Skeletal muscle tissue (tissue), 4 donors: Measurements from ENCODE around the gene ZNF326. TPM values are rescaled to one million over a fixed set of nuclear protein-coding genes. Genes with fewer than 3 reads are reported as not detected.
"Not testable (repeated sequence)": the region's sequence is repeated elsewhere in the genome, so short reads cannot be mapped to it uniquely, and the experiment has no call there.

Experiments
- H3K27ac ChIP-seq: one replicate; pipeline ENCODE4 v1.7.0; 2013; ENCODE audit warnings: mild to moderate bottlenecking, low read depth, low read length, inconsistent platforms
- H3K27me3 ChIP-seq, 3 donors: one replicate each; pipeline ENCODE4 v1.7.0; 2013; ENCODE audit warnings: low read length in 3 of 3; ENCODE audit not compliant: control insufficient read depth in 3 of 3, insufficient read depth in 3 of 3
- H3K36me3 ChIP-seq, 3 donors: one replicate each; pipeline ENCODE4 v1.7.0; 2013; ENCODE audit warnings: low read length in 3 of 3; ENCODE audit not compliant: control insufficient read depth in 3 of 3, insufficient read depth in 3 of 3
- H3K4me1 ChIP-seq, 3 donors: one replicate each; pipeline ENCODE4 v1.7.0; 2013; ENCODE audit warnings: low read length in 3 of 3, mild to moderate bottlenecking in 3 of 3; ENCODE audit not compliant: control insufficient read depth in 3 of 3, insufficient read depth in 3 of 3
- H3K4me3 ChIP-seq, 3 donors: one replicate each; pipeline ENCODE4 v1.7.0; 2013; ENCODE audit warnings: low read length in 3 of 3
- H3K9ac ChIP-seq, 3 donors: one replicate each; pipeline ENCODE4 v1.7.0; 2013; ENCODE audit warnings: low read length in 3 of 3, mild to moderate bottlenecking in 3 of 3, moderate library complexity in 2 of 3, low read depth in 1 of 3
- H3K9me3 ChIP-seq, 3 donors: one replicate each; pipeline ENCODE4 v1.7.0; 2013; ENCODE audit warnings: low read length in 3 of 3; ENCODE audit not compliant: control insufficient read depth in 3 of 3
- total RNA-seq: library from RNA; depleted of rRNA; stranded (reverse); fragments of >200 nt; gene quantifications from one replicate; pipeline ENCODE4 v1.2.3, GENCODE V29; 2014
- donor health status: Osteomylitis.

The ZNF326 gene
- total RNA-seq, 1 donor from 2014 or later: 7.8 TPM

DNA sequence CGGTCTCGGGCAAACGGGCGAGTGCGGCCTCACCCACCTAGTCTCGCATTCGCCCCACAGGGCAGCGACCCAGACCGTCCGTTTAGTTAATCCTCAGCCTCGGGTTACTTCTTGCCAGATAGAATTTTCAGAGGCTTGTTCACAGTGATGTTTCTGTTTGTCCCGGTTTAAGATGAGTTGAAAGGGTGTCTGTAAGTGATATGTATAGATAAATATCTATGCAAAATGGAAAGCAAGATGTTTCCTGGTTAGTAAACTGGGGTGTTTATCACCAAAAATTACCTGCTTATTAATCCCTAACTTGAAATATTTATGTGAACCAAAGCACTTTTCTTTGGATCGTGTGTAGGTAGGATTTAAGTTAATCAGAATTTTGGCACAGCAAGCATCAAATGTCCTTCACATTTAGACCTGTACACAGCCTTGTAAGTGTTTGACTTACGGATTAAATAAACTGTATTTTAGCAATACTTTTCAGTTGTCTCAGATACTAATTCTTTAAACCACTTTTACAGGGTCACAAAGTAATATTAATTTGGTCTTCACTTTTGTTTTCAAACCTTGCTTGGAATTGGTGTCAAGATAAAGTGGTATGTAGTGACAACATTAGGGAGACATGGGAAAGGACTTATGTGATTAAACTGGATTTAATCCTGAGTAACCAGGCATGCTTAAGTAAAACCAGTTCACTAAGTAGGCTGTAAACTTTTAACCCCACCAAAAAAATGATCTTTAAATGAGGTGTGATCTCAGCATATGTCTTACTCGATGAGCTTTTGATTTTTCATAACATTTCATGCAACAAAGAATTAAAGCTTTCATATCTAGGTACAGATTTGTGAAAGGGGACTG, 914 bp downstream of the ZNF326 start:
- no peaks in the 10 kb centered on the region for H3K27me3 ChIP-seq
- H3K4me1 ChIP-seq: peaks cover 4 to 19% (median 9%) of the 10 kb centered on the region in 3 donors
- H3K9ac ChIP-seq: peak overlapping the region; percentile 97 to 99 (median 98)
- peak overlapping the region; percentile 78 to 89 (median 88) for H3K4me3 ChIP-seq
- peak overlapping the region; percentile 97 for H3K27ac ChIP-seq
- H3K36me3 ChIP-seq: peaks cover 0 to 5% (median 0%) of the 10 kb centered on the region in 3 donors
- H3K9me3 ChIP-seq: no peaks in the 10 kb centered on the region

DNA sequence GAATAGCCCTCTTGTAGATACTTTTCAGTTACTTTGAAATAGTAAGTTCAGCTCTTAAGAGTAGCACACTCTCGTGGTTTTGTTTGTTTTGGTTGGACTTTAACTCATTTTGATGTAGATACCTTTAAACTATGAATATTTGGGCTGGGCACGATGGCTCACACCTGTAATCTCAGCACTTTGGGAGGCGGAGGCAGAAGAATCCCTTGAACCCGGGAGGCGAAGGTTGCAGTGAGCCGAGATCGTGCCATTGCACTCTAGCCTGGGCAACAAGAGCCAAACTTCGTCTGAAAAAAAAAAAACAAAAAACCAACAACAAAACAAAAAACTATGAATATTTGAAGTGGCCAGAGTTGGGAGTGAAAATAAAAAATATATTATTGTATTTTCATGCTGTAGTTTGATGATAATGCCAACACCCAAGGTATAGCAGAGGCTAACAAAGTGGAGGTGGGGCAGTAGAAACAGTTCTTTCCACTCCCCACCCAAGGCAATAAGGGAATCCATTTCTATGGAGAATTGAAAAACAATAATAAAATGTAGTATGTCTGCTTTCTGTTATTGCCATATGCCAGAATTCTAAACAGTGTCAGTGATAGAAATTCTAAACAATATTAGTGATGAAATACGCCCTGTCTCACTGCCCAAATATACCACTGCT, 1.7 kb downstream of the ZNF326 start:
- H3K9ac ChIP-seq: peak overlapping the region; percentile 97 to 99 (median 98)
- H3K4me1 ChIP-seq: peaks cover 4 to 19% (median 9%) of the 10 kb centered on the region in 3 donors
- H3K4me3 ChIP-seq: peak overlapping the region; percentile 78 to 89 (median 88)
- H3K27ac ChIP-seq: no peak overlapping the region
- H3K27me3 ChIP-seq: no peaks in the 10 kb centered on the region
- H3K36me3 ChIP-seq: peaks cover 0 to 5% (median 0%) of the 10 kb centered on the region in 3 donors
- no peaks in the 10 kb centered on the region for H3K9me3 ChIP-seq

DNA sequence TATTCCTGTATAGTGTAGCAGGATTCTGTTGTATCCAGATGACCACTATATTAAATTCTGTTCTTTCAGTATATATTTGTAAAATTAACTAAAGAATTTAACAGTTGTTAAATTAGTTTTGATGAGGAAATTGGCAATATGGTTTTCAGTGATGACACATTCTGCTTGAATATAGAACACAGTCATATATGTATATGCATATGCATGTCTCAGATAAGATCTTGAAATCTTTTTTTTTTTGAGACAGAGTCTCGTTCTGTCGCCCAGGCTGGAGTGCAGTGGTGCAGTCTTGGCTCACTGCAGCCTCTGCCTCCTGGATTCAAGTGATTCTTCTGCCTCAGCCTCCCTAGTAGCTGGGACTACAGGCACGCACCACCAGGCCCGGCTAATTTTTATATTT, 2.2 kb downstream of the ZNF326 start:
- not testable (repeated sequence) for H3K9ac ChIP-seq, H3K27ac ChIP-seq, H3K9me3 ChIP-seq, H3K27me3 ChIP-seq, H3K36me3 ChIP-seq
- Histone ChIP-seq H3K4me1 (peaks cover 4 to 19% (median 9%) of the 10 kb centered on the region in 3 donors), H3K4me3 (peak overlapping the region in 1 of 3 donors; percentile 89)

DNA sequence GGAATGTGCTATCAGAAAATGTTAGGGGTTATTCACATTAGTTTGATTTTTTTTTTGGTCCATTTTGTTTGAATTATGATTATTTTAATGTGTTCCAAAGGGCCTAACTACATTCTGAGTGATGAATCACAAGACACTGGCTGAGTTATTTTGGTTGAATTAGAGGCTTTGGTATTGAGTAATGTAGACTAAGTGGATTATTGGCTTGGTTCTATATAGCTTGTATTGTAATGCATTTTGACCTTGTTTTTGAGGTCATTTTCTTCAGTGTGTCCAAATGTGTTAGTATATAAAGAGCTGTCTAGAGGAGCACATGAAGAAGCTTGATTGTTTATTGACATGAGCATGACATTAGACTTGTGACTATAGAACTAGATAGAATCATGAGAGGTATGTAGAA, 3.4 kb downstream of the ZNF326 start:
- Histone ChIP-seq H3K27ac (no peak overlapping the region), H3K4me3 (no peak overlapping the region), H3K36me3 (peaks cover 0 to 5% (median 0%) of the 10 kb centered on the region in 3 donors), H3K27me3 (no peaks in the 10 kb centered on the region), H3K9me3 (no peaks in the 10 kb centered on the region), H3K9ac (no peak overlapping the region), H3K4me1 (peaks cover 4 to 19% (median 9%) of the 10 kb centered on the region in 3 donors)

DNA sequence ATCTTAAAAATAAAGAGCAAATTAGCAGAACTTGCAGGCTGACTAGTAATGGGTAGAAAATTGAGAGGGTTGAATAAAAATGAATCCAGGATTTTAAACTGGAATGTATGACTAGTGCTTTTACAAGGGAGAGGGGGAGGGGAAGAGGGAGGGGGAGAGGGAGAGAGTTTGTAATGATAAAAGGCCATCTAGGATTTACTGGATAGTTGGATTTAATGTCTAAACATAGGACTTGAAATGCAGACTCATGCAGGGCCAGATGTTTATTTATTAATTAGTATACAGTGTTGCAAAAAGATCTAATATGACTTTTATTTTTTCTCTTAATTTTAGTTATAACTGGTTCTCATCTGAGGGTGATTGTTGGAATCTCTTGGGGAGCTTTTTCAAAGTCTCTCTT, 4.3 kb downstream of the ZNF326 start:
- Histone ChIP-seq H3K4me3 (no peak overlapping the region), H3K36me3 (peaks cover 0 to 5% (median 0%) of the 10 kb centered on the region in 3 donors), H3K27ac (no peak overlapping the region), H3K9ac (no peak overlapping the region), H3K4me1 (peaks cover 4 to 19% (median 9%) of the 10 kb centered on the region in 3 donors), H3K27me3 (no peaks in the 10 kb centered on the region), H3K9me3 (no peaks in the 10 kb centered on the region)

DNA sequence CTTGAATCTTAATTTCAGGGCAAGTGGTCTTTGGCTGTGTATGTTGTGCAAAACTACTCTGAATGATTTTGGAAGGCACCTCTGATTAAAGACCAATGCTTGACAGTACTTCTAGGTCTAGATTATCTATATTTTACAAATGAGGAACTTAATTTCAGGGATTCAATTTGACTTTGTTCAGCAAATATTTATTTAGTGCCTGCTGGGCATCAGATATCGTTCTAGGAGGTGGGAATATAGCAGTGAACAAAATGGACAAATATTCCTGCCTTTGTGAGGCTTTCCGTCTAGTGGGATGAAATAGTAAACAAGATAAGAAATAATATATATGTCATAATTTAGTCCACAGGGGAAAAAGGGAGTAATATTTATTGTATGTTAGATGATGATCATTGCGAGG, 4.7 kb downstream of the ZNF326 start:
- Histone ChIP-seq H3K4me1 (peaks cover 4 to 19% (median 9%) of the 10 kb centered on the region in 3 donors), H3K9me3 (no peaks in the 10 kb centered on the region), H3K36me3 (peaks cover 0 to 5% (median 0%) of the 10 kb centered on the region in 3 donors), H3K9ac (no peak overlapping the region), H3K27ac (no peak overlapping the region), H3K4me3 (no peak overlapping the region), H3K27me3 (no peaks in the 10 kb centered on the region)

DNA sequence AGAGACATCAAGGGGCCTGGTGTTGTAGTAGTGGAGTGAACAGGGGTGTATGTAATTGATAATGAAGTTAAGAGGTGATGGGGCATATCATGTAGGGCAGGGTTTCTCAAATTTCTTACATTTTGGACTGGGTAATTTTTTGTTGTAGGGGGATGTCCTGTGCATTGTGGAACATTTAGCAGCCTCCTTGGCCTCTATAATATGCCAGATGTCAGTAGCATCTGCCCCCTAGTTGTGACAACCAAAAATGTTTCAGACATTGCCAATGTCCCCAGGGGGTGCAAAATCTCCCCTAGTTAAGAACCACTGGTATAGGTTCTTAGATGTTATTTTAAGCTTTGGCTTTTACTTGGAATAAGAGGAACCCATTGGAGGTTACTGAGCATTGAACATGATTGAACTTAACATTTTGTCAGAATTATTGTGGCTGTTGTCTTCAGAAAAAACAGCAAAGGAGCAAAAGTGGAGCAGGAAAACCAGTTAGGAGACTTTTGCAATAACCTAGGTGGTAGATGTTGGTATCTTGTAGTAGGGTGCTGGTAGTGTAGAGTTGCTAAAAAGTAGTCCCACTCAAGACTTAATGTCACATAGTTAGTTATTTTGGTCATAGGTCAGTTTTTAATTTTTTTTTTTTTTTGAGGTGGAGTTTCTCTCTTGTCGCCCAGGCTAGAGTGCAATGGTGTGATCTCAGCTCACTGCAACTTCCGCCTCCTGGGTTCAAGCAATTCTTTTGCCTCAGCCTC, 6.2 kb downstream of the ZNF326 start:
- Histone ChIP-seq H3K4me1 (peaks cover 4 to 15% (median 9%) of the 10 kb centered on the region in 3 donors), H3K9me3 (no peaks in the 10 kb centered on the region), H3K27ac (no peak overlapping the region), H3K36me3 (peaks cover 0 to 5% (median 0%) of the 10 kb centered on the region in 3 donors), H3K9ac (no peak overlapping the region), H3K27me3 (no peaks in the 10 kb centered on the region), H3K4me3 (no peak overlapping the region)

DNA sequence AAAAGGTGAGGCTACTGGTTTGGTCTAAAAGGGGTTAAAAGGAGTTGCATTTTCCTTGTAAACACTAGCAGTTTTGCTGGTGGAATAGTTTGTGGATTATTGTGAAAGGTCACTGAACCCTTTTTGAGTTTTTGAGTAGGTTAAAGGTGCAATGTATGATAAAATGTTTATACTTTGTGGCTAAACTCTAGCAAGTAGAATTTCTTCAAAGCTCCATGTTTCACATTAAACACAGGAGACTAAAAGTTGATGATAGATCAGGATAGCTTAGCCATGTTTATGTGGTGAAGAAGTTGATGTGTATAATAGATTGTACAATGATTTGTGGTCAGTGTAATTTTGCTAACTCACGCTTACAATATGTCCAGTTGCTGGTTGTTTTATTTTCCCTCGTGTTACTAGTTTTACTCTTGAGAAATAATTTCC, 13.1 kb downstream of the ZNF326 start:
- Histone ChIP-seq H3K36me3 (peaks cover 8 to 31% (median 16%) of the 10 kb centered on the region in 3 donors), H3K4me3 (no peak overlapping the region), H3K27me3 (no peaks in the 10 kb centered on the region), H3K27ac (no peak overlapping the region), H3K9me3 (no peaks in the 10 kb centered on the region), H3K9ac (no peak overlapping the region), H3K4me1 (no peaks in the 10 kb centered on the region)

DNA sequence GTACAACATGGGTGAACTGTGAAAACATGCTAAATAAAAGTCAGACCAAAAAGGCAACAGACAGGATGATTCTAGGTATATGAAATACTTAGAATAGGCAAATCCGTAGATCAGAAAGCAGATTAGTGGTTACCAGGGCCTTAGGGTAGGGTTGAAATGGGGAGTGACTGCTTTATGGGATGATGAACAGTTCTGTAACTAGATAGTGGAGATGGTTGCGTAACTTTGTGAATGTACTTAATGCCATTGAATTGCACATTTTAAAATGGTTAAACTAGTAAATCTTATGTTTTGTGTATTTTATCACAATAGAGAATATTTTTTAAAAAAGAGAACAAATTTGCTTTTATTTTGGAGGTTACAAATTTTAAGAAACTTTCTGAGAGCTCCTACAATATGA, 17.4 kb downstream of the ZNF326 start:
- Histone ChIP-seq H3K9ac (no peak overlapping the region), H3K36me3 (peaks cover 11 to 51% (median 33%) of the 10 kb centered on the region in 3 donors), H3K4me1 (no peaks in the 10 kb centered on the region), H3K9me3 (no peaks in the 10 kb centered on the region), H3K27me3 (no peaks in the 10 kb centered on the region), H3K27ac (no peak overlapping the region), H3K4me3 (no peak overlapping the region)
